ENCODE data around the gene CADM3. TPM values are rescaled to one million over a fixed set of nuclear protein-coding genes. Genes with fewer than 3 reads are reported as not detected.

The CADM3 gene
- total RNA-seq, 1 donor from 2014 or later = 6.9 TPM

DNA sequence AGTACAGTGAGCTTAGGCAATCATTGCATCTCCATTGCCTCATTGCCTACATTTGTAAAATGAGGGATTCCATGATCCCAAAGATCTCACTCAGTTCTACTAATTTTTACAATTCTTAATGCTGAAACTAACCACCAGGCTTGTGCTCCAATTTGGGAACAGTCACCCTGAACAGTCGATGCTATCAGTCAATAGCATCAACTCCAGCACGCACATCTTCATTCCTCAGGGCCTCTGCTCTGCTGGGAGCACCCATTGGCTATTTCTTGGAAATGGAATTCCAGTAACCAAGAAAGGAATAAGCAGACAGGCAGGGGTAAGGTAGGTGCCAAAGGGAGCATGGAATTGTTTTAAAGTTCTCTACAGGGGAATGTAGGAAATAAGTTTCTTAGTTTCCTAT lies 19.0 kb downstream of the CADM3 start:
- Histone ChIP-seq H3K4me3 (no peak overlapping the region), H3F3A (ENCODE audit: low read depth) (peaks cover 27% of the 10 kb centered on the region), H3K4me2 (no peak overlapping the region), H3K27ac (no peak overlapping the region), H3K79me2 (ENCODE audit: low read depth) (peaks cover 7% of the 10 kb centered on the region), H3K4me1 (peaks cover 30% of the 10 kb centered on the region), H4K20me1 (ENCODE audit: low read depth) (peaks cover 11% of the 10 kb centered on the region), H2AFZ (replicated peaks) (no peak overlapping the region), H3K9me3 (ENCODE audit: low read depth) (no peaks in the 10 kb centered on the region), H3K9ac (no peak overlapping the region), H3K27me3 (no peaks in the 10 kb centered on the region), H3K36me3 (no peaks in the 10 kb centered on the region)
- H3K4me1 Mint-ChIP-seq = peaks cover 34% of the 10 kb centered on the region
- no peak overlapping the region for H3K4me3 Mint-ChIP-seq
- DNase-seq (ENCODE audit: low spot score) = no peak
- H3K27me3 Mint-ChIP-seq (ENCODE audit: insufficient read depth, low read depth) = peaks cover 8% of the 10 kb centered on the region
- no peak overlapping the region for H3K27ac Mint-ChIP-seq
- no peak for TF ChIP-seq EZH2 (IDR thresholded peaks at IDR 0.05)
- no peaks in the 10 kb centered on the region for H3K36me3 Mint-ChIP-seq
- H3K9me3 Mint-ChIP-seq = no peaks in the 10 kb centered on the region

DNA sequence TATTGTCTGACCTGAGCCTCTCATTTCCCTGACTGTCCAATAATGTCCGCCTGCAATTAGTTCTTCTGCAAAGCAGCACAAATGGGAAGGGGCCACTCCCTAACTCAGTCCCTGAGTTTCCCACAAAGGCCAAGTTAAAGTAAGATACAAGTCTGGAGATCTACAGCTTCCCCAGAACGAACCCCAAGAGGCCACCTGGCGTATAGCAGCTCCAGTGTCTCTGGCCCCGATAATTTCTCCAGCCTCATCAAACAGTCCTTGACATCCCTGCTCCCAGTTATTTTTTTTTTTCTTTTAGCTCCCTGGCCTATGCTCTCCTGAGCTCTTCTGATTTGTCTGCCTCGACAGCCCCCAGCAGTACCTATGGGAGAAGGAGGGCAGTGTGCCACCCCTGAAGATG lies 25.1 kb downstream of the CADM3 start:
- peaks cover 2% of the 10 kb centered on the region for H3K36me3 Mint-ChIP-seq
- DNase-seq (ENCODE audit: low spot score) = no peak
- H3K4me3 Mint-ChIP-seq = peak overlapping the region; percentile 6
- H3K4me1 ChIP-seq = no peaks in the 10 kb centered on the region
- no peak overlapping the region for H3K4me3 ChIP-seq
- no peaks in the 10 kb centered on the region for H3K9me3 Mint-ChIP-seq
- no peak overlapping the region for H2AFZ ChIP-seq (replicated peaks)
- no peaks in the 10 kb centered on the region for H3K79me2 ChIP-seq (ENCODE audit: low read depth)
- H3K4me1 Mint-ChIP-seq = peaks cover 17% of the 10 kb centered on the region
- peaks cover 6% of the 10 kb centered on the region for H3K27me3 Mint-ChIP-seq (ENCODE audit: insufficient read depth, low read depth)
- H4K20me1 ChIP-seq (ENCODE audit: low read depth) = no peaks in the 10 kb centered on the region
- H3K36me3 ChIP-seq = no peaks in the 10 kb centered on the region
- H3K27me3 ChIP-seq = no peaks in the 10 kb centered on the region
- H3K9ac ChIP-seq = no peak overlapping the region
- H3F3A ChIP-seq (ENCODE audit: low read depth) = no peaks in the 10 kb centered on the region
- no peak overlapping the region for H3K27ac ChIP-seq
- TF ChIP-seq, protein P1, sequence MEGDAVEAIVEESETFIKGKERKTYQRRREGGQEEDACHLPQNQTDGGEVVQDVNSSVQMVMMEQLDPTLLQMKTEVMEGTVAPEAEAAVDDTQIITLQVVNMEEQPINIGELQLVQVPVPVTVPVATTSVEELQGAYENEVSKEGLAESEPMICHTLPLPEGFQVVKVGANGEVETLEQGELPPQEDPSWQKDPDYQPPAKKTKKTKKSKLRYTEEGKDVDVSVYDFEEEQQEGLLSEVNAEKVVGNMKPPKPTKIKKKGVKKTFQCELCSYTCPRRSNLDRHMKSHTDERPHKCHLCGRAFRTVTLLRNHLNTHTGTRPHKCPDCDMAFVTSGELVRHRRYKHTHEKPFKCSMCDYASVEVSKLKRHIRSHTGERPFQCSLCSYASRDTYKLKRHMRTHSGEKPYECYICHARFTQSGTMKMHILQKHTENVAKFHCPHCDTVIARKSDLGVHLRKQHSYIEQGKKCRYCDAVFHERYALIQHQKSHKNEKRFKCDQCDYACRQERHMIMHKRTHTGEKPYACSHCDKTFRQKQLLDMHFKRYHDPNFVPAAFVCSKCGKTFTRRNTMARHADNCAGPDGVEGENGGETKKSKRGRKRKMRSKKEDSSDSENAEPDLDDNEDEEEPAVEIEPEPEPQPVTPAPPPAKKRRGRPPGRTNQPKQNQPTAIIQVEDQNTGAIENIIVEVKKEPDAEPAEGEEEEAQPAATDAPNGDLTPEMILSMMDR (IDR thresholded peaks at IDR 0.05) = peak; percentile 42
- TF ChIP-seq EZH2phosphoT487 (IDR thresholded peaks at IDR 0.05) = no peak
- no peak overlapping the region for H3K4me2 ChIP-seq
- no peak overlapping the region for H3K27ac Mint-ChIP-seq
- no peaks in the 10 kb centered on the region for H3K9me3 ChIP-seq (ENCODE audit: low read depth)

DNA sequence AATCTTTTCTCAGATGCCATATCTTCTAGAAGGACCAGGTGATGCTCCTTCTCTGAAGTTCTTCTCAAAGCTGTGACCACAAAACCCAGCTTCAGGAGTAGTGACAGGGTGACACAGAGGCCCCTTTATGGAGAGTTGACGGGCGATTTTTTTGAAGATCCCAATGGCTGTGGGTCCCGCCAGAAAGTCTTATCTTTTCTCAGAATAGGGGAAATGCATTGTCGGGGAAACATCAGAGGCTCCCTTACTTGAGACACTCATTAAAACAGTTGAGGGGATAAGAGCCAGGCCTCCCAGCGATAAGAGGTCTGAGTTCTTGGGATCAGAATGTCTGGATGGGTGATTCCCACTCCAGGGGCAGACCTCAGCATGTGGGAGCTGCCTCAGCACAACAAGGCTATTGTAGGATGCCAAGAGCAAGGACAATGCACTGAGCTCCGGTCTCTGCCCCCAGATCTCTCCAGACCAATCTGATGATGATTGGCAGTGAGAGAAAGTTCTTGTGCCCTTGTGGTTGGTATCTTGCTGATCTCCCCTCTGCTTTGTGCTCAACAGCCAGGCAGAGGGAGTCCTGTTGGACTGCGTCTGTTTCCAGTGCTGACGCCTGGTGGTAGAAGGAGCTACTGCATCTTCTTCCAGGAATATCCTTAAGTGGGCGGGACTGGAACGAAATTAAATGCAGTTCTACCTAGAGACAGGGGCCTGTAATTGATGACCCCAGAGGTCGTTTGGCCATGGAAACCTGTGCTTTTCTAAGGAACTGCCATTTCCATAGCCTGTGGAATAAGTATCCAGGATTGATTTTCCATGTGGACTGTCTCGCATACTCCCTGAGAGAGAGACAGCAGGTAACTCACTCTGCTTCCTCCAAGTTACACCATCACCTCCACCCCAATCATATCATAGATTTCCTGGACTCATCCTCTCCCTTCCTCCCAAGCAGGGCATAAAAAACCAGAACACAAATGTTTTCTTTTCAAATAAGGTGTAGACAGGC lies 26.4 kb downstream of the CADM3 start:
- Histone ChIP-seq H3K27me3 (no peaks in the 10 kb centered on the region), H3K4me3 (no peak overlapping the region), H3K27ac (no peak overlapping the region), H3K9ac (no peak overlapping the region), H4K20me1 (ENCODE audit: low read depth) (no peaks in the 10 kb centered on the region), H3K36me3 (no peaks in the 10 kb centered on the region), H3K9me3 (ENCODE audit: low read depth) (no peaks in the 10 kb centered on the region), H3F3A (ENCODE audit: low read depth) (no peaks in the 10 kb centered on the region), H3K4me2 (no peak overlapping the region), H2AFZ (replicated peaks) (no peak overlapping the region), H3K4me1 (no peaks in the 10 kb centered on the region), H3K79me2 (ENCODE audit: low read depth) (no peaks in the 10 kb centered on the region)
- Mint-ChIP-seq H3K27me3 (ENCODE audit: insufficient read depth, low read depth) (peaks cover 2% of the 10 kb centered on the region), H3K27ac (peak overlapping the region; percentile 73), H3K4me3 (no peak overlapping the region), H3K4me1 (peaks cover 25% of the 10 kb centered on the region), H3K36me3 (peaks cover 2% of the 10 kb centered on the region), H3K9me3 (no peaks in the 10 kb centered on the region)
- TF ChIP-seq EZH2 (IDR thresholded peaks at IDR 0.05) = no peak
- TF ChIP-seq, protein P1 (IDR thresholded peaks at IDR 0.05) = peak; percentile 86
- peak; percentile 89 for DNase-seq (ENCODE audit: low spot score)

DNA sequence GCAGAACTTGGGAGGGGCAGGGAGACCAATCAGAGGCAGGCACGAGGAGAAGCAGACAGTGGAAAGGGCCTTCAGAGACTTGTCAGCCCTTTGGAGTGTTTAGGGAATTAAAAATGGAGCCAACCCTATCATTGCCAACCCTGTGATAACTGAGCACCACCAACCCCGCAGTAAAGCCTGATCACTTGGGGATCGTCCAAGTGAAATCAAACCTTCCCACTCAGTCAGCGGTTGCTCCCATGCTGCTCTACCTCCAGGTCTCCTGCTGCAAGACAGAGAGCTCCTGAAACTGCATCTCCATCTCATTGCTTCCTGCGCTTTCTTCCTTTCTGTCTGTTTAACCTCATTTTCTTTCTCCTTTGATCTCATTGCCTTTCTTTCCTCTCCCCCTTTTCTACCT lies 28.5 kb downstream of the CADM3 start:
- no peak overlapping the region for H3K4me3 ChIP-seq
- H3K27ac ChIP-seq = no peak overlapping the region
- Mint-ChIP-seq H3K36me3 (peaks cover 2% of the 10 kb centered on the region), H3K4me1 (peaks cover 41% of the 10 kb centered on the region), H3K4me3 (no peak overlapping the region), H3K27ac (no peak overlapping the region), H3K27me3 (ENCODE audit: insufficient read depth, low read depth) (peaks cover 4% of the 10 kb centered on the region), H3K9me3 (no peaks in the 10 kb centered on the region)
- H3K9ac ChIP-seq = no peak overlapping the region
- no peaks in the 10 kb centered on the region for H3K9me3 ChIP-seq (ENCODE audit: low read depth)
- no peaks in the 10 kb centered on the region for H3F3A ChIP-seq (ENCODE audit: low read depth)
- TF ChIP-seq EZH2phosphoT487 (IDR thresholded peaks at IDR 0.05) = no peak
- TF ChIP-seq EZH2 (IDR thresholded peaks at IDR 0.05) = no peak
- TF ChIP-seq, protein P1 (IDR thresholded peaks at IDR 0.05) = no peak
- DNase-seq (ENCODE audit: low spot score) = no peak
- no peak overlapping the region for H3K4me2 ChIP-seq
- no peaks in the 10 kb centered on the region for H3K4me1 ChIP-seq
- no peaks in the 10 kb centered on the region for H3K27me3 ChIP-seq
- no peaks in the 10 kb centered on the region for H3K79me2 ChIP-seq (ENCODE audit: low read depth)
- H4K20me1 ChIP-seq (ENCODE audit: low read depth) = no peaks in the 10 kb centered on the region
- H2AFZ ChIP-seq (replicated peaks) = no peak overlapping the region
- no peaks in the 10 kb centered on the region for H3K36me3 ChIP-seq

All from neural progenitor cell (in vitro differentiated cells).